WTC11 (cell line): Measurements from ENCODE around the gene USP2. TPM values are rescaled to one million over a fixed set of nuclear protein-coding genes. Genes with fewer than 3 reads are reported as not detected.

Experiments
- AFF4 ChIP-seq: sonication (generic); formaldehyde crosslinking; IDR thresholded peaks from 2 replicates; pipeline ENCODE4 v1.8.1; 2023; ENCODE audit warnings: mild to moderate bottlenecking, missing genetic modification reagents, borderline replicate concordance
- AR ChIP-seq: fragments of 250-450 bp; sonication (Bioruptor Pico); IDR thresholded peaks from 2 replicates; pipeline ENCODE4 v1.9.0; 2021; ENCODE audit warnings: mild to moderate bottlenecking
- ATF6 ChIP-seq: sonication (generic); formaldehyde crosslinking; IDR thresholded peaks from 2 replicates; pipeline ENCODE4 v1.8.1; 2023; ENCODE audit warnings: mild to moderate bottlenecking, missing genetic modification reagents
- CBFB ChIP-seq: sonication (generic); formaldehyde crosslinking; IDR thresholded peaks from 2 replicates; pipeline ENCODE4 v1.8.1; 2022; ENCODE audit warnings: mild to moderate bottlenecking, low read depth, missing genetic modification reagents
- E2F5 ChIP-seq: sonication (generic); formaldehyde crosslinking; IDR thresholded peaks from 2 replicates; pipeline ENCODE4 v1.8.1; 2022; ENCODE audit warnings: mild to moderate bottlenecking, moderate library complexity, missing genetic modification reagents
- ESRRA ChIP-seq: sonication (generic); formaldehyde crosslinking; IDR thresholded peaks from 2 replicates; pipeline ENCODE4 v1.8.1; 2022; ENCODE audit warnings: mild to moderate bottlenecking, missing genetic modification reagents, borderline replicate concordance
- JAZF1 ChIP-seq: fragments of 250-450 bp; sonication (Bioruptor Pico); IDR thresholded peaks from 2 replicates; pipeline ENCODE4 v1.9.0; 2021; ENCODE audit warnings: moderate library complexity, mild to moderate bottlenecking, inconsistent platforms
- JUN ChIP-seq: sonication (generic); formaldehyde crosslinking; IDR thresholded peaks from 2 replicates; pipeline ENCODE4 v1.8.0; 2023; ENCODE audit warnings: mild to moderate bottlenecking, missing genetic modification reagents
- NFE2L1 ChIP-seq: sonication (generic); formaldehyde crosslinking; IDR thresholded peaks from 2 replicates; pipeline ENCODE4 v1.8.1; 2023; ENCODE audit warnings: missing genetic modification reagents
- NR2C2 ChIP-seq: sonication (generic); formaldehyde crosslinking; IDR thresholded peaks from 2 replicates; pipeline ENCODE4 v1.8.0; 2022; ENCODE audit warnings: mild to moderate bottlenecking, missing genetic modification reagents
- RELA ChIP-seq: sonication (generic); formaldehyde crosslinking; IDR thresholded peaks from 2 replicates; pipeline ENCODE4 v1.8.1; 2022; ENCODE audit warnings: missing genetic modification reagents, mild to moderate bottlenecking, borderline replicate concordance
- SP1 ChIP-seq: sonication (generic); formaldehyde crosslinking; conservative IDR thresholded peaks from 2 replicates; pipeline ENCODE4 v1.8.1; 2022; ENCODE audit warnings: missing genetic modification reagents
- TCF7 ChIP-seq: sonication (generic); formaldehyde crosslinking; IDR thresholded peaks from 2 replicates; pipeline ENCODE4 v1.8.0; 2022; ENCODE audit warnings: mild to moderate bottlenecking, low read depth, missing genetic modification reagents, moderate library complexity
- ZBTB21 ChIP-seq: sonication (generic); formaldehyde crosslinking; IDR thresholded peaks from 2 replicates; pipeline ENCODE4 v1.8.1; 2023; ENCODE audit warnings: mild to moderate bottlenecking, missing genetic modification reagents, borderline replicate concordance
- ZNF416 ChIP-seq: fragments of 250-450 bp; sonication (Bioruptor Pico); IDR thresholded peaks from 2 replicates; pipeline ENCODE4 v1.9.0; 2021; ENCODE audit warnings: mild to moderate bottlenecking, inconsistent platforms
- ZNF512 ChIP-seq: sonication (generic); formaldehyde crosslinking; IDR thresholded peaks from 2 replicates; pipeline ENCODE4 v1.8.1; 2022; ENCODE audit warnings: missing genetic modification reagents, borderline replicate concordance
- ZNF532 ChIP-seq: fragments of 250-450 bp; sonication (Bioruptor Pico); IDR thresholded peaks from 2 replicates; pipeline ENCODE4 v1.9.0; 2021; ENCODE audit warnings: mild to moderate bottlenecking, borderline replicate concordance
- total RNA-seq: library from RNA; stranded (reverse); gene quantifications from 3 replicates; pipeline ENCODE4 v1.2.3, GENCODE V29; 2021
- TF ChIP-seq, protein P1 (sequence below): sonication (generic); formaldehyde crosslinking; IDR thresholded peaks from 2 replicates; pipeline ENCODE4 v1.8.0; 2023; ENCODE audit warnings: missing genetic modification reagents
- TF ChIP-seq, protein P2 (sequence below): sonication (generic); formaldehyde crosslinking; IDR thresholded peaks from 2 replicates; pipeline ENCODE4 v1.8.0; 2022; ENCODE audit warnings: mild to moderate bottlenecking, missing genetic modification reagents

USP2 gene
- total RNA-seq, 1 experiment from 2014 or later: 8.0 TPM

GRCh38 chr11:119339589-119340334 is 41.7 kb downstream of the USP2 start (continued):
- TF ChIP-seq, protein P1, sequence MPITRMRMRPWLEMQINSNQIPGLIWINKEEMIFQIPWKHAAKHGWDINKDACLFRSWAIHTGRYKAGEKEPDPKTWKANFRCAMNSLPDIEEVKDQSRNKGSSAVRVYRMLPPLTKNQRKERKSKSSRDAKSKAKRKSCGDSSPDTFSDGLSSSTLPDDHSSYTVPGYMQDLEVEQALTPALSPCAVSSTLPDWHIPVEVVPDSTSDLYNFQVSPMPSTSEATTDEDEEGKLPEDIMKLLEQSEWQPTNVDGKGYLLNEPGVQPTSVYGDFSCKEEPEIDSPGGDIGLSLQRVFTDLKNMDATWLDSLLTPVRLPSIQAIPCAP (CRISPR knock-in tag): no peak
- no peak for TF ChIP-seq ATF6
- TF ChIP-seq SP1 (CRISPR knock-in tag): no peak
- 0 out of 2 replicates have a peak, but pooled peaks have one; percentile 44 for TF ChIP-seq CBFB (CRISPR knock-in tag)
- no peak for TF ChIP-seq ESRRA (CRISPR knock-in tag)
- TF ChIP-seq JUN (CRISPR knock-in tag): no peak
- TF ChIP-seq ZBTB21: no peak; the same call in 1 of the 2 replicates
- no peak for TF ChIP-seq NFE2L1
- TF ChIP-seq ZNF416 (CRISPR knock-in tag): no peak
- TF ChIP-seq ZNF532 (CRISPR knock-in tag): no peak
- TF ChIP-seq NR2C2: no peak; the same call in 1 of the 2 replicates
- TF ChIP-seq, protein P2, sequence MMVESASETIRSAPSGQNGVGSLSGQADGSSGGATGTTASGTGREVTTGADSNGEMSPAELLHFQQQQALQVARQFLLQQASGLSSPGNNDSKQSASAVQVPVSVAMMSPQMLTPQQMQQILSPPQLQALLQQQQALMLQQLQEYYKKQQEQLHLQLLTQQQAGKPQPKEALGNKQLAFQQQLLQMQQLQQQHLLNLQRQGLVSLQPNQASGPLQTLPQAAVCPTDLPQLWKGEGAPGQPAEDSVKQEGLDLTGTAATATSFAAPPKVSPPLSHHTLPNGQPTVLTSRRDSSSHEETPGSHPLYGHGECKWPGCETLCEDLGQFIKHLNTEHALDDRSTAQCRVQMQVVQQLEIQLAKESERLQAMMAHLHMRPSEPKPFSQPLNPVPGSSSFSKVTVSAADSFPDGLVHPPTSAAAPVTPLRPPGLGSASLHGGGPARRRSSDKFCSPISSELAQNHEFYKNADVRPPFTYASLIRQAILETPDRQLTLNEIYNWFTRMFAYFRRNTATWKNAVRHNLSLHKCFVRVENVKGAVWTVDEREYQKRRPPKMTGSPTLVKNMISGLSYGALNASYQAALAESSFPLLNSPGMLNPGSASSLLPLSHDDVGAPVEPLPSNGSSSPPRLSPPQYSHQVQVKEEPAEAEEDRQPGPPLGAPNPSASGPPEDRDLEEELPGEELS: no peak
- 0 out of 2 replicates have a peak, but pooled peaks have one; percentile 45 for TF ChIP-seq AFF4
- TF ChIP-seq RELA (CRISPR knock-in tag): no peak
- TF ChIP-seq TCF7 (CRISPR knock-in tag): no peak; the same call in 1 of the 2 replicates
- TF ChIP-seq AR (CRISPR knock-in tag): no peak
- peak; percentile 79 for TF ChIP-seq E2F5 (CRISPR knock-in tag)
- TF ChIP-seq ZNF512 (CRISPR knock-in tag): no peak
- no peak for TF ChIP-seq JAZF1 (CRISPR knock-in tag)
